Natural killer cell treated with Interleukin-12 subunit alpha and Interleukin-12 subunit beta and Interleukin-15 and Interleukin-18, amount 100 ng/mL, for 72 hours (primary cell): Measurements from ENCODE around the gene SLC9A6. TPM values are rescaled to one million over a fixed set of nuclear protein-coding genes. Genes with fewer than 3 reads are reported as not detected.

Source experiments
- ATAC-seq, 2 donors: fragments of 150-1000 bp; cut with Tn5 transposase in 1 of 2; sonication (Bioruptor Pico), chemical (Tn5 transposase) in 1 of 2; 2 replicates each; pipeline ENCODE4 v1.10.0; 2021
- DNase-seq: peaks from one replicate; pipeline ENCODE4 v3.0.0; 2022; ENCODE audit warnings: low spot score
- H3K27ac Mint-ChIP-seq, 2 donors: 1 replicate in 1 of 2; 2 replicates in 1 of 2; pipeline ENCODE4 v1.8.0; 2022; ENCODE audit warnings: mixed read lengths in 2 of 2, mild to moderate bottlenecking in 1 of 2, moderate library complexity in 1 of 2
- H3K27me3 Mint-ChIP-seq, 2 donors: 1 replicate in 1 of 2; 2 replicates in 1 of 2; pipeline ENCODE4 v1.8.0; 2022; ENCODE audit warnings: mixed read lengths in 2 of 2
- H3K36me3 Mint-ChIP-seq: one replicate; pipeline ENCODE4 v1.8.0; 2022; ENCODE audit warnings: mixed read lengths
- H3K4me1 Mint-ChIP-seq, 2 donors: 1 replicate in 1 of 2; 2 replicates in 1 of 2; pipeline ENCODE4 v1.8.0; 2022; ENCODE audit warnings: low read depth in 2 of 2, mixed read lengths in 2 of 2, mild to moderate bottlenecking in 1 of 2
- H3K4me3 Mint-ChIP-seq: one replicate; pipeline ENCODE4 v1.8.0; 2022; ENCODE audit warnings: mixed read lengths
- H3K9me3 Mint-ChIP-seq: 2 replicates; pipeline ENCODE4 v1.8.0; 2022; ENCODE audit warnings: mixed read lengths
- total RNA-seq, 2 donors: library from RNA; stranded (reverse); gene quantifications; one replicate each; pipeline ENCODE4 v1.2.3, GENCODE V29; 2022

The SLC9A6 gene
- total RNA-seq, result 10 to 100 TPM; 16.6 to 18.6 TPM

DNA sequence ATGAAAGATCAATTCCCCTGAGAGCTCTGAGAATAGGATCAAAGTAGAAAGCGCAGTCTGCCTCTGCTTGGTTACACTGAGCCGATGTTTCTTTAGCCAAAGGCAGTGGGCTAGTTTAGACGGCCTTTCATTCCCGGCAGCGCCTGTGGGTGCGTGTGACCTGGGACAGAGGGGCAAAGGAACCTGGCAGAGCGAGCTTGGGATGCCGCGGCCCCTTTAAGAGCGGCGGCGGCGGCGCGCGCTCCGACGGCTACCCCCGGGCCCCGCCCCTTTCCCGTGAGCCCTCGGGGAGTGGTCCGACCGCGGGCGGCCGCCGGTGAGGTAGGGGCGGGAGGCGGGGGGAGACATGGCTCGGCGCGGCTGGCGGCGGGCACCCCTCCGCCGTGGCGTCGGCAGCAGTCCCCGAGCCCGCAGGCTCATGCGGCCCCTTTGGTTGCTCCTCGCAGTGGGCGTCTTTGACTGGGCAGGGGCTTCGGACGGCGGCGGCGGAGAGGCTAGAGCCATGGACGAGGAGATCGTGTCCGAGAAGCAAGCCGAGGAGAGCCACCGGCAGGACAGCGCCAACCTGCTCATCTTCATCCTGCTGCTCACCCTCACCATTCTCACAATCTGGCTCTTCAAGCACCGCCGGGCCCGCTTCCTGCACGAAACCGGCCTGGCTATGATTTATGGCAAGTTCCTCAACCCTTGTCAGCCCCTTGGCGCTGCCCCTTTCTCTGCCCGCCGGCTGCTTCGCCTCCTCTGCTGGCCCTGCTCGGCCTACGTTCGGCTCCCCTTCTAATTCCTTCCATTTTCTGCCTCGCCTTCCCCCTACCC lies at the start of gene SLC9A6:
TSS of gene SLC9A6 (plus strand) at position 279 of the 816 bp plus-strand sequence. CDS start at position 503, 224 bp downstream.
- peak; percentile 71 for DNase-seq
- H3K36me3 Mint-ChIP-seq, result no peaks in the 10 kb centered on the region
- peaks cover 29 to 30% of the 10 kb centered on the region in 2 donors for H3K4me1 Mint-ChIP-seq
- no peaks in the 10 kb centered on the region for H3K9me3 Mint-ChIP-seq
- peak; percentile 94 to 98 for ATAC-seq
- H3K4me3 Mint-ChIP-seq, result peak within 1 kb of the TSS; percentile 97
- peak within 1 kb of the TSS; percentile 73 to 85 for H3K27ac Mint-ChIP-seq
- H3K27me3 Mint-ChIP-seq, result peaks cover 0 to 22% of the 10 kb centered on the region in 2 donors

DNA sequence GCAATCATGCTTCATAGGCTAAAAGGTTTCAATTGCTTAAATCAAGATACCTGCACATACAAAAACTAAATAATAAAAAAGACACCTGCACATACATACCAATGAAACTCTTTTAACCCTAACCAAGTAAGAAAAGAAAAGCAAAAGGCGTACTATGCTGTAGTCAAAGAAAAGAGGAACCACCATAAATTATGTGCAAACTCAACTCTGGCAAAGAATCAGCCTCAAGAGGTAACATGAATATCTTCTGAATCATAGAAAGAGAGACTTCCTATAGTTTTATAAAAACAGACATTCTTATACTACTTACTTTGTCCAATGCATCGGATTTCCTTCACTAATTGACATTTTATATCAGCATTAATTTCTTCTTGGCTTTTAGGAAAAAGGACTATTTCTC lies 40.7 kb upstream of the SLC9A6 start:
- ATAC-seq (no peak), DNase-seq (no peak)
- no peaks in the 10 kb centered on the region for H3K9me3 Mint-ChIP-seq
- H3K4me1 Mint-ChIP-seq, result no peaks in the 10 kb centered on the region
- no peak overlapping the region for H3K4me3 Mint-ChIP-seq
- peaks cover 6% of the 10 kb centered on the region for H3K36me3 Mint-ChIP-seq
- peaks cover 0 to 8% of the 10 kb centered on the region in 2 donors for H3K27me3 Mint-ChIP-seq
- no peak overlapping the region for H3K27ac Mint-ChIP-seq

DNA sequence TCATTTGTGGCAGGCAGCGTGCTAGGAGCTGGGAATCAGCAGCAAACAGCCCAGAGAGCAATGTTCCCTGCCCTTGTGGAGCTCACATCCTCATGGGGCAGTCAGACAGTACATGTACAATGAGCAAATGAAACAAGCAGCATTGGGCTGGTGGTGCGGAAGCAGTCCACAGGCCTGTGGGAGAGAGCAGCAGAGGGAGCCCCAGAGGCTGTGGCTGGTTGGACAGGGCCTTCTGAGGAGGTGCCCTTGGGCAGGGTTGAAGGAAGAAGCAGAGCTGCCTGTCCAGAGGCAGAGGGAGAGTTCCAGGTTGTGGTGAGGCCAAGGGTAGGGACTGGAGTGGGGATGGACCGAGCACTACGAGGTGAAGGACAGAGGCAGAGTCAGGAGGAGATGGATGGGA lies 33.9 kb upstream of the SLC9A6 start:
- ATAC-seq (peak in 1 of 2 donors; percentile 36), DNase-seq (no peak)
- Mint-ChIP-seq H3K4me1 (no peaks in the 10 kb centered on the region), H3K4me3 (no peak overlapping the region), H3K36me3 (no peaks in the 10 kb centered on the region), H3K27me3 (peaks cover 0 to 7% of the 10 kb centered on the region in 2 donors), H3K9me3 (no peaks in the 10 kb centered on the region), H3K27ac (peak overlapping the region in 1 of 2 donors; percentile 52)

DNA sequence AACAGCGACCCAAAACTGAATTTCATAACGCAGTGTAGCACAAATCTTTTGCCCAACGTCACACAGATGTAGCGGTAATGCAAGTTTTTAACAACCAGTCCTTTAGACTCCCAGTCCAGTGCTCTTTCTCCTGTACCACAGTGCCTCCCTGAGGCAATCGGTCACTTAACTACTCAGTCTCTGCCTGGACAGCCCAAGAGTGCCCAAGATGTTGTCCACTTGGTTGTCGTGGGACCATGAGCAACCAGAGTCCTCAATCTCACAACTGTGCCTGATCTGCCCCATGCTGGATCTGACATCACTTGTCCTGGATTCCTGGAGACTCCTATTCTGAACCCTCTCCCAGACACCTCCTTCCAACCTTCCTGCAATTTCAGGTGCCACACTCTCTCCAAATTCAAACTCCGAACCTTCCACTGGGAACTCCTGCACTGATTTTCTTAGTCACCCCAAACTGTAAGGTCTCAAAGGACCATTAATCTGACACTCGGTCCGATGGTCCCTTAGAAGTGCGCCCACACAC lies 12.1 kb upstream of the SLC9A6 start:
- Mint-ChIP-seq H3K27ac (peak overlapping the region; percentile 89 to 95), H3K4me1 (peaks cover 18 to 20% of the 10 kb centered on the region in 2 donors), H3K27me3 (no peaks in the 10 kb centered on the region), H3K4me3 (peak overlapping the region; percentile 99), H3K9me3 (no peaks in the 10 kb centered on the region), H3K36me3 (no peaks in the 10 kb centered on the region)
- ATAC-seq, result peak; percentile 1 to 20
- DNase-seq, result no peak

DNA sequence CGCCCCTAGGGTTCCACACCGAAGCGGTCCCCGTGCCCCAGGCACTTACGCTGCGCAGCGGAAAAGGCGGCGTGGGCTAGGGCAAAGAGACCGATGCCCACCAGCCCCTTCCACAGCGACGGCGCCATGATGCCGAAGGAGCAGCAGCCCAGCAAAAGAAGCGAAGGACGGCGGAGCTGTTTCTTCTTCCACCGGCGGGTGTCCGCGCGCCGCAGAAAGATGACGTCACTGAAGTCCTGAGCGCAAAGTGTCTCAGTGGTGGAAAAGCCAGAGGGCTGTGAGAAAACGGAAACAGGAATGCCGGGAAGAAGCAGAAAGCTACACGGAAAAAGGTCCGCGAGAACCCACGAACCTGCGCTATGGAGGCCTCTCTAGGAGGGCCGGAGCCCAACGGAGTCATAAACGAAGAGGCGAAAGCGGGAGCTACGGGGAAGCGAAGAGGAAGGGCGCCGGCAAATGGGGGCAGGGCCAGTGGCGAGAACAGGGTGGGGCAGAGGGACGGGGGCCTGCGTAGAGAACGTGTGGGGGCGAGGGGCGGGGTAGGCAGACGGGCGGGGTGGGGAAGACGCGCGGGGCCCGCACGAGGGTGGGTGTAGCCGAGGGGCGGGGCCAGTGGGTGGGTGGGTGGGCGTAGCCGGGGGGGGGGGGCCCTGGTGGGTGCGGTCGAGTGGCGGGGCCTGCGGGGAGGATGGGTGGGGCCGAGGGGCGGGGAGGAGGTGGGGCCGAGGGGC lies 11.5 kb upstream of the SLC9A6 start, which contains the start of gene MMGT1:
TSS of gene MMGT1 (minus strand) at position 441 of the 731 bp plus-strand sequence. CDS start at position 128, 313 bp downstream.
- peak within 1 kb of the TSS; percentile 89 to 95 for H3K27ac Mint-ChIP-seq
- no peaks in the 10 kb centered on the region for H3K9me3 Mint-ChIP-seq

DNA sequence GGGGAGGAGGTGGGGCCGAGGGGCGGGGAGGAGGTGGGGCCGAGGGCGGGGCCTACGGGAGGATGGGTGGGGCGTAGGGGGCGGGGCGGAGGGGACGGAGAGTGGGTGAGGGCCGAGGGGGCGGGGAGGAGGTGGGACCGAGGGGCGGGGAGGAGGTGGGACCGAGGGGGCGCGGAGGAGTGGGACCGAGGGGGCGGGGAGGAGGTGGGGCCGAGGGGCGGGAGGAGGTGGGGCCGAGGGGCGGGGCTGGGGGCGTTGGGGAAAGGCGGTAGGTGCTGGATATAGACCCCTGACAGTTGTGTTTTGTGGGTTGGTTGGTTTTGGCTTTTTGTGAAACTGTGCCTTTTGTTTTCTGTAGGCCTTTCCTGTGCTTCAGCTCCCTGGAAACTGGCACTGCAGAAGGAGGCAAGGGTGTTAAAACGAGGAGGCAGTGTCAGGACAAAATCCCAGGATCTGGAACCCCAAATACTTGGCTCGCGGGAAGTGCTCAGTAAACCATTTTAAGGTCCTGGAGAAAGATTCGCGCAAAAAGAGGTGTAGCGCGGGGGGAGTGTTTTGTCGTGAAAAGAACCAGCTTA lies 10.9 kb upstream of the SLC9A6 start:
- DNase-seq (peak; percentile 68), ATAC-seq (peak; percentile 69 to 74)
- no peaks in the 10 kb centered on the region for H3K9me3 Mint-ChIP-seq
- peak overlapping the region; percentile 85 for H3K4me3 Mint-ChIP-seq
- no peaks in the 10 kb centered on the region for H3K36me3 Mint-ChIP-seq
- peaks cover 18 to 20% of the 10 kb centered on the region in 2 donors for H3K4me1 Mint-ChIP-seq
- H3K27ac Mint-ChIP-seq, result no peak overlapping the region
- H3K27me3 Mint-ChIP-seq, result peaks cover 0 to 6% of the 10 kb centered on the region in 2 donors

More for the DNA sequence above, 11.5 kb upstream of the SLC9A6 start, which contains the start of gene MMGT1:
- Mint-ChIP-seq H3K27me3 (no peaks in the 10 kb centered on the region), H3K36me3 (no peaks in the 10 kb centered on the region), H3K4me3 (peak within 1 kb of the TSS; percentile 99), H3K4me1 (peaks cover 18 to 20% of the 10 kb centered on the region in 2 donors)
- peak; percentile 93 to 95 for ATAC-seq
- peak; percentile 83 for DNase-seq

DNA sequence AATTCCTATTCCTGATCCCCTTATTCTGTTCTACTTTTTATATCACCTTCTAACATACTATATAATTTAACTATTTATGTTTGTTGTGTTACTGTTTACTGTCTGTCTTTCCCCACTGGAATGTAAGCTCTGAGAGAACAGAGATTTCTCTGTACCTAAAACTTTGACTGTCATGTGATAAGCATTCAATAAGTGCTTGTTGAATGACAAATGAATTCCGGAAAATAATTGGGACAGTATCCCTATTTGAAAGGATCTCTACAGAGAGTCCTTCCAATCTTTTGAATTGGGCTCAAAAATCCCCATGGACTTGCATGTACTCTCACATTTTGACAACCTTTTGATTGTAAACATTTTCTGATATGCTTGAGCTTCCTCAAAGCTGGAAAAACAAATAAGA lies 9.8 kb upstream of the SLC9A6 start:
- Mint-ChIP-seq H3K27me3 (peaks cover 0 to 9% of the 10 kb centered on the region in 2 donors), H3K4me3 (no peak overlapping the region), H3K27ac (no peak overlapping the region), H3K4me1 (peaks cover 18 to 20% of the 10 kb centered on the region in 2 donors), H3K9me3 (no peaks in the 10 kb centered on the region), H3K36me3 (no peaks in the 10 kb centered on the region)
- ATAC-seq (no peak), DNase-seq (no peak)

DNA sequence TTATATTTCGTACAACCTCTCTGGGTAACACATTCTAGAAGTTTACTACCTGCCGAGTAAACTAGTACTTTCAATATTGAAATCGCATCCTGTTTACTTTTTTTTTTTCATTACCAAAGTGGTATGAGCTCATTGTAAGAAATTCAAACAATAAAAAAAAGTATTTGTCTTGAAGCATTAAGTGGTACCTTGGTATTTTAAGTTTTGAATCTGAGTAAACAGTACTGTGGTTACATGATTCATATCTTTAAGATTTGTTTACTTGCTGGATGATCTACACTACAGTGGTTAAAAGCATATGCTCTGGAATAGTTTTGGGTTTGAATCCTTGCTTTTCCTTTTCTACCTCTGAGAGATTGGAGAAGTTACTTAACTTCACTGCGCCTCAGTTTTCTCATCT lies 7.6 kb upstream of the SLC9A6 start:
- DNase-seq, result no peak
- H3K4me3 Mint-ChIP-seq, result no peak overlapping the region
- H3K36me3 Mint-ChIP-seq, result no peaks in the 10 kb centered on the region
- H3K27me3 Mint-ChIP-seq, result peaks cover 0 to 13% of the 10 kb centered on the region in 2 donors
- ATAC-seq, result no peak
- H3K27ac Mint-ChIP-seq, result no peak overlapping the region
- no peaks in the 10 kb centered on the region for H3K9me3 Mint-ChIP-seq
- H3K4me1 Mint-ChIP-seq, result peaks cover 21 to 22% of the 10 kb centered on the region in 2 donors

DNA sequence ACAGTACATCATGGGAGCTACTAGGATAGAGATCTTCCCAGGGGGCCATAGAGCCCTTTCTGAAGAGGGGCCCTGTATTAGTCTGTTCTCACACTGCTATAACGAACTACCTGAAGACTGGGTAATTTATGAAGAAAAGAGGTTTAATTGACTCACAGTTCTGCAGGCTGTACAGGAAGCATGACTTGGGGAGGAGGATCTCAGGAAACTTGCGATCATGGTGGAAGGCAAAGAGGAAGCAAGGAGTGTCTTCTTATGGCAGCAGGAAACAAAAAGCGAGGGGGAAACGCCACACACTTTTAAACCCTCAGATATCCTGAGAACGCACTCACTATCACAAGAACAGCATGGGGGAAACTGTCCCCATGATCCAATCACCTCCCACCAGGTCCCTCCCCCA lies 4.2 kb upstream of the SLC9A6 start:
- DNase-seq (no peak), ATAC-seq (no peak)
- no peaks in the 10 kb centered on the region for H3K36me3 Mint-ChIP-seq
- no peak overlapping the region for H3K4me3 Mint-ChIP-seq
- H3K4me1 Mint-ChIP-seq, result peaks cover 25 to 33% of the 10 kb centered on the region in 2 donors
- H3K27ac Mint-ChIP-seq, result no peak overlapping the region
- H3K9me3 Mint-ChIP-seq, result no peaks in the 10 kb centered on the region
- H3K27me3 Mint-ChIP-seq, result peaks cover 0 to 29% of the 10 kb centered on the region in 2 donors

DNA sequence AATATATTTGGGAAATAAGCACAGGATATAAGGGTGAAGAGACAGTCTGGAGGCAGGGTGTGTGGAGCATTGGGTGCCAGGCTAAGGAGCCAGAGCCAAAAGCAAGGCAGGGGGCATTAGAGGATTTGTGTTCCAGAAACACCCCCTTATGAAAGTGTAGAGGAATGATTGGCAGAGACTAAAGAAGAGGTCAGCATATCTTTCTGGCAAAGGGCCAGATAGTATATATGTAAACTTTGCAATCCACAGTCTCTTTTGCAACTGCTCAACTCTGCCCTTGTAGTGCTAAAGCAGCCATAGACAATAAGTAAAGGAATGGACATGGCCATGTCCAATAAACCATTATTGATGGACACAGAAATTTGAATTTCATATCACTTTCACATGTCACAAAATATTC lies 3.6 kb upstream of the SLC9A6 start:
- no peak for ATAC-seq
- H3K36me3 Mint-ChIP-seq, result no peaks in the 10 kb centered on the region
- H3K4me3 Mint-ChIP-seq, result no peak overlapping the region
- H3K27ac Mint-ChIP-seq, result no peak overlapping the region
- no peak for DNase-seq
- peaks cover 0 to 29% of the 10 kb centered on the region in 2 donors for H3K27me3 Mint-ChIP-seq
- no peaks in the 10 kb centered on the region for H3K9me3 Mint-ChIP-seq
- H3K4me1 Mint-ChIP-seq, result peaks cover 28 to 33% of the 10 kb centered on the region in 2 donors

DNA sequence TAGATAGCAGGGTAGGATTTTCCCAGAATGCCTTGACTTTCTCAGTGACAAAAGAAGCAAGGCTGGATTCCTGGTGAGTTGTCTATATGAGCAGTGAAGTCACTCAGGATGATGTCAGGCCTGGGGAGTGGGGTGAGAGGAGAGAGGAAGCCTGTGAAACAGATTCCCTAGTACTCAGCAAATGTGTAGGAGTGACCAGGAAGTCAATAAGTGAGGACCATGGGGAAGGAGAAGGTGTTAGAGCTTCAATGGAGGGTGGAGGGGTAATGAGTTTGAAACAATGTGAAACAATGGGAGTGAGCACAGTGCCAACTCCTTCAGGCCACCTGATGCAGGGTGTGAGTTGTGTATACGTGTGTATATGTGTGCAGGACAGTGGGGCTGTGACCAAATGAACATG lies 2.4 kb upstream of the SLC9A6 start:
- Mint-ChIP-seq H3K9me3 (no peaks in the 10 kb centered on the region), H3K27ac (peak overlapping the region; percentile 73 to 85), H3K4me3 (peak overlapping the region; percentile 97), H3K36me3 (no peaks in the 10 kb centered on the region), H3K27me3 (peaks cover 0 to 29% of the 10 kb centered on the region in 2 donors), H3K4me1 (peaks cover 29 to 30% of the 10 kb centered on the region in 2 donors)
- DNase-seq, result no peak
- no peak for ATAC-seq

DNA sequence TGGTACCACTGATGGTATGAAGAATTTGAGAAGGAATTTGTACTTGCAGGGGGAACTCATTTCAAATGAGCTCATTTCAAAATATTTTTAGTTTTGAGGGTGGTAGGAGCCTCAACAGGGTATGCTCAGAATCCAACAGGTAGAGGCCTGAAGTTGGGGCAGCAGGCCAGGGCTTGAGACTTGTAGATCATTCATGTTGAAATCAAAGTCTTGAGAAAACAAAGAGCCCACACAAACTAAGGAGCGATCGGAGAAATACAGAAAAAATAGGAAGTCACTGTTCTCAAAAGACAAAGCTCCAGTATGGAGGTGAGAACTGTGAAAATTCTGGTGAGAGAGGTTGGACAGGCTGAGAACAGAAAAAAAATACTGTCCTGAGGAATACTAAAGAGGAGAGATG lies 979 bp upstream of the SLC9A6 start:
- ATAC-seq, result no peak
- H3K4me3 Mint-ChIP-seq, result peak overlapping the region; percentile 97
- H3K27ac Mint-ChIP-seq, result peak overlapping the region; percentile 73 to 85
- H3K9me3 Mint-ChIP-seq, result no peaks in the 10 kb centered on the region
- peaks cover 29 to 30% of the 10 kb centered on the region in 2 donors for H3K4me1 Mint-ChIP-seq
- H3K36me3 Mint-ChIP-seq, result no peaks in the 10 kb centered on the region
- H3K27me3 Mint-ChIP-seq, result peaks cover 0 to 24% of the 10 kb centered on the region in 2 donors
- DNase-seq, result no peak

DNA sequence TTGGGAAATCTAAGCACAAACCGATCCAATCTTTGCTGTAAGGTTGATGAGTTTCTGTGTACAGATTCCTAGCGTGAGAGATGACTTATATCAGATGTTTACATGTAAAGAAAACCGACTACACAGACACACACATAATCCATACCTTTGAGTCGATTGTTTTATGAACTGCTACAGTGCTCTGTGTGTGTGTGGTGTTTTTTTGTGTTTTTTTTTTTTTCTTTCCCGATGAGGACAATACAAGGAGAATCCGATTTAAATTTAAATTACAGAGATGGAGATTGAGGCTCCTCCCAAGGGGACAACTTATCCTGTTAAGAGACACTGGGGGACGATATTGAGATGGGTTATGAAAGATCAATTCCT lies 461 bp upstream of the SLC9A6 start:
- DNase-seq (no peak), ATAC-seq (peak in 1 of 2 donors; percentile 4)
- Mint-ChIP-seq H3K4me1 (peaks cover 29 to 30% of the 10 kb centered on the region in 2 donors), H3K4me3 (peak overlapping the region; percentile 97), H3K9me3 (no peaks in the 10 kb centered on the region), H3K36me3 (no peaks in the 10 kb centered on the region), H3K27me3 (peaks cover 0 to 22% of the 10 kb centered on the region in 2 donors), H3K27ac (peak overlapping the region; percentile 73 to 85)
